GM21381 (cell line): ENCODE measurements around the gene FOXA3.
"Not testable (repeated sequence)": the region's sequence is repeated elsewhere in the genome, so short reads cannot be mapped to it uniquely, and the experiment has no call there.

Source experiments
- ATAC-seq: cut with Tn5 transposase; IDR thresholded peaks from one replicate; pipeline ENCODE4 v1.9.1; 2021; ENCODE audit warnings: mild to moderate bottlenecking, moderate library complexity; ENCODE audit not compliant: unreplicated experiment

The FOXA3 gene

GRCh38 chr19:45827459-45828093 is 36.5 kb upstream of the FOXA3 start:
- ATAC-seq, result no peak

GRCh38 chr19:45828523-45828922 is 35.6 kb upstream of the FOXA3 start:
- no peak for ATAC-seq

GRCh38 chr19:45828945-45829344 is 35.2 kb upstream of the FOXA3 start:
- no peak for ATAC-seq

GRCh38 chr19:45834970-45835369 is 29.2 kb upstream of the FOXA3 start:
- no peak for ATAC-seq

- ATAC-seq, result no peak
Measured at GRCh38 chr19:45842198-45842597, 21.9 kb upstream of the FOXA3 start.

GRCh38 chr19:45847663-45848062 is 16.5 kb upstream of the FOXA3 start:
- no peak for ATAC-seq

- ATAC-seq, result no peak
Measured at GRCh38 chr19:45848922-45849321, 15.2 kb upstream of the FOXA3 start.

- no peak for ATAC-seq
Measured at GRCh38 chr19:45852145-45852750, 11.9 kb upstream of the FOXA3 start.

GRCh38 chr19:45852983-45853382 is 11.1 kb upstream of the FOXA3 start:
- ATAC-seq, result no peak

GRCh38 chr19:45854167-45854778 is 9.9 kb upstream of the FOXA3 start:
- no peak for ATAC-seq

- no peak for ATAC-seq
Measured at GRCh38 chr19:45860359-45861259, 3.5 kb upstream of the FOXA3 start.

- no peak for ATAC-seq
Measured at GRCh38 chr19:45862271-45862563, 1.9 kb upstream of the FOXA3 start.

GRCh38 chr19:45862564-45863334 is 1.4 kb upstream of the FOXA3 start, which contains the start of gene SYMPK:
Gene SYMPK, minus strand, starts transcription at chr19:45863147. Its CDS starts 8,652 bp downstream, at chr19:45854495.
- peak; percentile 88 for ATAC-seq

GRCh38 chr19:45863335-45863839 is 739 bp upstream of the FOXA3 start:
- ATAC-seq, result no peak

GRCh38 chr19:45864629-45865082 is 530 bp downstream of the FOXA3 start:
- no peak for ATAC-seq

GRCh38 chr19:45865269-45865948 is 1.3 kb downstream of the FOXA3 start:
- ATAC-seq, result no peak

- ATAC-seq, result no peak
Measured at GRCh38 chr19:45866400-45867176, 2.5 kb downstream of the FOXA3 start.

- not testable (repeated sequence) for ATAC-seq
Measured at GRCh38 chr19:45867241-45867640, 3.1 kb downstream of the FOXA3 start.

- ATAC-seq, result no peak
Measured at GRCh38 chr19:45870798-45871197, 6.7 kb downstream of the FOXA3 start.
